IPS-11a (cell line): ENCODE data around the gene CD6.
A peak's percentile ranks its signal among the peaks of the same experiment; 100 is the strongest.

Experiments used
- H3K4me3 ChIP-seq: one replicate; pipeline ENCODE4 v1.5.1; 2013; ENCODE audit warnings: low read depth, low read length, control low read depth

Gene CD6

DNA sequence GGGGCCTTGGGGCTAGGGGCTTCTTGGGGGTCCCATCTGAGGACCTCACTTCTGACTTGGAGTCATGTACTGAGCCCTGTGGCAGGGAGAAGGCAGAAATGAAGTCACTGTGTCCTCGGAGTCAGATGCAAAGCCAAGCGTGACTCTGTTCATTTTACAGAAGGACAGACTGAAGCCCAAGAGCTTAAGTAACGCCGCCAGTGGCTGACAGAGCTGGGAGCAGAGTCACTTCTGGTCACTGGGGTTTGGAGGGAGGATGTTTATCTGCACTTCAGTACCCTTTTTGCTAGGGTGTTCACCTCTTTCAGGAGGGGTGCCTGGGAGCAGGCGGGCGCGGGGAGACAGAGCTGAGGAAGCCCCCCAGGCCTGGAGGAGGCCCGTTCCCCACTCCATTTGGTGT, 10.7 kb downstream of the CD6 start:
- no peak overlapping the region for H3K4me3 ChIP-seq

DNA sequence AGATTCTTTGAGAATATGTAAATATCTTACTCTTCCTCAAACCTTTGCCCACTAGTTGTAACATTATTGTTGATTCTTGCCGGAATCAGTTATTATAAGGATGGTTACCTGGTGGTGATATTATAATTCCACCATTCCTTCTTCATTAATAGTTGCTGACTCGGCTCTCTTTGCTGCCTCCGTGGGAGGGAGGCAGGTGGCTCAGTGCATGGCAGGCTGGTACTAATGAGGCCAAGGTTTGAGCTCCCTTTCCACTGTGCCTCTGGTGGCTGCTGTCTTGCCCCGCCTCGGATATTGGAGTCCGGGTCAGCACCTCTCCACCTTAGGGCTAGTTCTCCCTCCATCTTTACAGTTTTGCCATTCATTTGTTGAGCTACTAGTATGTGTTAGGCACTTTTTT, 12.7 kb downstream of the CD6 start:
- H3K4me3 ChIP-seq = no peak overlapping the region

DNA sequence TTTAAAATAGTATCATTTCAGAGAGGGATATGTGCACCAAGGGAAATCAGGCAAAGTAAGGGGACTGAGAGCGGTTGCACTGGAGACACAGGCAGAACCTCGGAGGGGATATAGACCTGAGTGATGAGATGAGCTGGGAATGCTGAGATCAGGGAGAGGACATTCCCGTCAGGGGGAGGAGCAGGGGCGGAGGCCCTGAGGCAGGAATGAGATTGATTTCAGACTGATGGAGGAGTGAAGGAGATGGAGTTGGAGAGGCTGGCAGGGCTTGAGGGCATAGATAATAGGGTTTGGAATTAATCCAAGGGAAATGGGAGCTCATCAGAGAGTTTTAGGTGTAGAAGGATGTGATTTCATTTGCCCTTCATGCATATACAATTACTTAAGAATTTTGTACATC, 13.2 kb downstream of the CD6 start:
- no peak overlapping the region for H3K4me3 ChIP-seq

DNA sequence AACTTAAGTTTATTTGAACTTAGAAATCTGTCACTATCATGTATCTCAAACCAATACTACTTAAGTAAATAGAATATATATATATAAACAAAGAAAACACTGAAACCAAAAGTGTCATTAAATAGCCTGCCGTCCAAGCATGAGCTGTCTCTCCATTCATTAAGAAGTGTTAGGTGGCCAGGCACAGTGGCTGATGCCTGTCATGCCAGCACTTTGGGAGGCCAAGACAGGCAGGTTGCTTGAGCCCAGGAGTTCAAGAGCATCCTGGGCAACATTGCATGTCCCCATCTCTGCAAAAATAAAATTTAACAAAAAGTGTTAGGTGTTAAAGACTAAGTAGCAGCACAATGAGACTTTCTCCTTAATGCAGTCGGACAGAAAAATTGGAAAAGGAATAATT, 14.0 kb downstream of the CD6 start:
- H3K4me3 ChIP-seq = no peak overlapping the region

DNA sequence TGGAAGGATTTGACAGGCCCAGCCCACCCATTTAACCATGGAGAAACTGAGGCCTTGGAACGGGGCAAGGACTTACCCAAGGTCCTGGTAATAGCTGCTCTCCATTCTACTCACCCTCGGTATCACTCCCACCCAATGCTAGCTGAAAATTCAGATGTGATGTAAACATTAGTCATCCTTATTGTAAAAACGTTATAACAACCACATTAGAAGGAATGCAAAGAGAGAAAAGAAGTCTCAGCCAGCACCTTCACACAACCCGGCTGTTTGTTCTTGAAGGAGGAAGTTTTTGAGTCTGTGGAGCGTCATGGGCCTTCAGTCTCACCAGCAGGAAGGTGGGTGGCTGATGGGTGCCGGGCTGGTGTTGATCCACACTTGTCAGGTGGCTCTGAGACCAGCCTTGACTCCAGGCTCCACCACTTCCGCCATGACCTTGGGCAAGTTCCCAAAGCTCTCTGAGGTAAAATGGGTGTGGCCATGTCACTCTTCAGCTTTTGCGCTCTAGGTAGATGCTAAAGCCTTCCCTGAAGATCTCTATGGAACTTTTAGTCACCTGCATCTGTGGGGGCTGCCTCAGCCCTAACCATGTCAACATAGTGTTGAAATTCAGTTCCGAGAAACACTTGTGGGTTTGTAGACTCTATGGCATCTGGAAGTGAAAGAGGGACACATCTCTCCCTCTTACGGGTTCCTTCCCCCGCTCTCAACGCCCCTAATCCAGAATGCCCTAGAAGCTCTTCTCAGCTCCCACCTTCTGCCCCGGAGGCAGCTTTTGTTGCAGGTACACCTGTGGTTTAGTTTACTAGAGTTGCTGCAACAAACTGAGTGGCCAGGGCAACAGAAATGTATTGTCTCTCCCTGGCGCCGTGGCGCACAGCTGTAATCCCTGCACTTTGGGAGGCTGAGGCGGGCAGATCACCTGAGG, 14.8 kb downstream of the CD6 start:
- no peak overlapping the region for H3K4me3 ChIP-seq

DNA sequence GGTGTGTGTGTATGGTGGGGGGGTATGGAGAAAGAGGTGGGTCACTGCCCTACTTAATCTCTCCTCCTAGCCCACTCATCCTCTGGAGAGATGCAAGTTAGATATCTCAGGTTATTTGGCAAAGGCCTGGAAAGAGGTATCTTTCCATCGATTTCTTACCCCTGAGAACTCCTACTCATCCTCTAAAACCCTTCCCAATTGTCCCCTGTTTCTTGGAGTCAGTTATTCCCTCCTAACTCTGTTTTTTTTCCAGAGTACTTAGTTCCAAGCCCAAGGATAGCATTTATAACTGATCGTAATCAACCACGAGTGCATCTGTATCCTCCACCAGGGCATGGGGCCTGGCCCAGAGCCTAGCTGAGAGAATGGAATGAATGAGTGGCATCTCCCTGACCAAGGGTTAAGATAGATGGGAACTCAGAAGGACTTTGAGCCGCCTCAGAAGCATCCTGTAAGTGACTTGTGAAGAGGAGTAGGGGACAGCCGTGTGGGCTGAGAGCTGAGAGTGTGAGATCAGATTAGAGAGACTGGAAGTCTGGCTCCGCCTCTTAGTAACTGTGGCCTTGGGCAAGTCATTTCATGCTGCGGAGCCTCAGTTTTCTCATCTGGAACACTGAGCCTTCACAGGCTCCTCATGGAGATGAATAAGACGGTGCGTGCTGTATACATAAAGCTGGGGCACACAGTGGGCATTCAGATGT, 16.2 kb downstream of the CD6 start:
- no peak overlapping the region for H3K4me3 ChIP-seq

DNA sequence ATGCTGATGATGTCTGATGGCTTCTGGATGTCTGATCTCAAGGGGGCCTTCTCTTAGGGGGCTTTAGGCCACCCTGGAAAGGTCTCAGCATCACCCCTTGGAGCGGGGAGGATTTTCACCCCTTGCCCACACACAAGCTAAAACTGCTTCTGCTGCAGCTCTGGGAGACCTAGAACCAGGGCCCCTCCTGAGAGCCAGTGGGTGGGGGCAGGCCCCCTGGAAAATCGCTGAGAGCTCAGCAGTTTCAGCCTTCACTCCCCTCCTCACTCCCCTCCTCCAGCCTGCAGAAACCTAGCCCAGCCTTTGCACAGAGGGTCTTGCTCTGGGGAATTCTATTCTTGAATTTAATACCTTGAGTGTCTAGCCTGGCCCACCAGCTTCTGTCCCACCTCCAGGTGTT, 17.2 kb downstream of the CD6 start:
- H3K4me3 ChIP-seq = no peak overlapping the region

DNA sequence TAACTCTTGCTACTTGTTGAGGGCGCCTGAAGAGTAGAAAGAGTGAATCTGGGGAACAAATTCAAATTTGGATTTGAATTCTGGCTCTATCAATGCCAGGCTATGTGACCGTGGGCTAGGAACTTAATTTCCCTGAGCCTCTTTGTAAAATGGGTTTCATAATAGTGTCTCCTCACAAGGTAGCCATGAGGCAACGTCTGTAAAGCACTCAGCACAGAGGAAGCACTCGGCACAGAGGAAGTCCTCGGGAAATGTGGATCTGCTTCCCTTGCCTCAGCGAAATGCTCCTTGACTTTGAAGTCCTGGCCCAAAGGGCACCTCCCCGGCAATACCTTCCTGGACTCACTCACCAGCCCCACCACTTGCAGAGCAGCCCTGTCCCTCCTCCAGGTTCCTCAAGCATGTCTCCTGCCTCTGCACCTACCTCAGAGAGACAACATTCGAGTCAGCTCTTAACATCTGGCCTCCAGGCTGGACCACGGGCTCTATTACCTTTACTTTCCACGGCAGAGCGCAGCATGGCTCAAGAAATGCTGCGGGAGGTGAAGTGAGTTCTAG, 17.7 kb downstream of the CD6 start:
- no peak overlapping the region for H3K4me3 ChIP-seq

DNA sequence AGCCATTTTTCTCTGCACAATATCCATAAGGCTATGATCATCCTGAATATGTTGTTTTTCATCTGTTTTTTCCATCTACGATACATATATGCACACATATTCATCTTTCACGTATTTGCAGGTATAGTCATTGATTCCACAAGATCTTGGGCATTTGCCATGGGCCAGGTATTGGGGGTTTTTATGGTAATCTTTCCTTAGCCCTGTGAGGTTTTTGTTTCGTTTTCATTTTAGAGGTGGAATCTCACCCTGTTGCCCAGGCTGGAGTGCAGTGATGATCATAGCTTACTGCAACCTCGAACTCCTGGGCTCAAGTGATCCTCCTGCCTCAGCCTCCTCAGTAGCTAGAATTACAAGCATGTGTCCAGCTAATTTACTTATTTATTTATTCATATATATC, 20.0 kb downstream of the CD6 start:
- H3K4me3 ChIP-seq = no peak overlapping the region

- no peak overlapping the region for H3K4me3 ChIP-seq
These were observed 21.4 kb downstream of the CD6 start for GRCh38 chr11:60992842-60993409.

GRCh38 chr11:60993615-60994014, 22.1 kb downstream of the CD6 start:
- no peak overlapping the region for H3K4me3 ChIP-seq

DNA sequence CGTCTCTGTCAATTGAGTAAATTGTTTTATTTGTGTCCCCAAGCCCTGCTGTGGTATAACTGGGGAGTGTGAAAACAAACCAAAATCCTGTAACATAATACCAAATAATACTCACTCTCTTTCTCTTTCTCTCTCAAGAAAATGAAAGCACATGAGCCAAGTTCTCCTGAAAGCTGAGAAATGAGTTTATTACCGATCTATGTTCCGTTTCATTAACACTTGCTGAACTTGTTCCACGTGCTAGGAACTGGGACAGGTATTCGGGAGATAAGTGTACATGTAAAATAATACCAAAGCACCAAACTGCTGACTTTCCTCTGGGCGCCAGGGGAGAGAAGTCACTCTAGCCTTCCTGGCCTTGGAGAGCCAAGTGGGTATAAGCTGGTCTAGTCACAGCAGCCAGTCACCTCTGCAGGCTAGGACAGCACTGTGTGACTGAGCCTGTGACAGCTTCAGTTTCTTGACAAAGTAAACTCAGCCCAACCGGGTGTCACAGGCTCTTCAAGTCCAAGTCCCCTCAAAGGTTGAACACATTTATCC, 23.1 kb downstream of the CD6 start:
- H3K4me3 ChIP-seq = no peak overlapping the region

GRCh38 chr11:60995798-60996197, 24.3 kb downstream of the CD6 start:
- H3K4me3 ChIP-seq = no peak overlapping the region

DNA sequence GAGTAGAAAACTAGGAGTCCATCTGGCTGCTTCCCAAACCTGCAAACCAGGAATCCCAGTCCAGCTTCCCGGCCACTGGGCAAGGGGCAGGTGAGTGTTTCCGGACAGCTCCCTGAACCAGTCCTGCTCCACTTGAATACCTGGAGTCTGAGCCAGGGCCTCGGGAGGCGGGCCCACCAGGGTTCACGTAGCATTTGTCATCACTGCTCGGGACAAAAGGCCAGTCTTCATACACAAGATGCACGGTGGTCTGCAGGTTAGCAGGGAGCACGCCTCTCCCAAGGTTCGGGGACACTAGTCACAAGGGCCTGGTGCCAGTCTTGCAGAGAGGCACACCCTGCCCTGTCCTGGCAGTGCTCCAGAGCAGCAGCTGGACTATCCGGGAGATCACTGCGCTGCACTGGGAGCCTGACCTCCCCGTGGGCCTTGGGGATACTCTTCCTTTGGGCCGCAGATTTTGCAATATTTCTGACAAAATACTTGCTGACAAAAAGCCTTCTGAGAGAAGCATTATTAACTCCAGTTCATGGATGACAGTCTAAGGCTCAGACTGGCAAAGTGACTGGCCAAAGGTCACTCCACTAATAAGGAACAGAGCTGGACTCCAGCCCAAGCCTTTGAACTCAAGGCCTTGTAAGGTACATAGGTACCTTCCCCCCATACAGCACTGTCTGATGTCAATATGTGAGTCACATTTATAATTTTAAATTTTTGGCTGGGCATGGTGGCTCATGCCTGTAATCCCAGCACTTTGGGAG, 25.1 kb downstream of the CD6 start:
- no peak overlapping the region for H3K4me3 ChIP-seq

DNA sequence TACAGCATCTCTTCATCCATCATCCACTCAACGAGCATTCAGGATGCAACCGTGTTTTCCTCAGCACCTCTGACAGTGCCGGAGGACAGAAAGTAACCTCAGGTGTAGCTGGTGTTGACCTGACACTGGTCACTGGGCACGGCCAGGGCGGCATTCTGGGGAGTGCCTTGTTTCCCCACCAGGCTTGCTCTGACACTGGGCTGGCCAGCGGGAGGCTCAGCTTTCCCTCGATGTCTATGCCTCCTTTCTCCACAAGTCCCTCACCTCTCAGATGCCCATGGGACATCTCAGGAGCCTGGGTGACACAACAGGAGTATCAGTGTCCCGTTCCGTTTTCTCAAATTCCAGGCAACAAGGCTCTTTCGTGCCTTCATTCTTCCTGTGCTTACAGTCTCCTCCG, 28.9 kb downstream of the CD6 start:
- H3K4me3 ChIP-seq = no peak overlapping the region

GRCh38 chr11:61001931-61002330, 30.5 kb downstream of the CD6 start:
- no peak overlapping the region for H3K4me3 ChIP-seq

DNA sequence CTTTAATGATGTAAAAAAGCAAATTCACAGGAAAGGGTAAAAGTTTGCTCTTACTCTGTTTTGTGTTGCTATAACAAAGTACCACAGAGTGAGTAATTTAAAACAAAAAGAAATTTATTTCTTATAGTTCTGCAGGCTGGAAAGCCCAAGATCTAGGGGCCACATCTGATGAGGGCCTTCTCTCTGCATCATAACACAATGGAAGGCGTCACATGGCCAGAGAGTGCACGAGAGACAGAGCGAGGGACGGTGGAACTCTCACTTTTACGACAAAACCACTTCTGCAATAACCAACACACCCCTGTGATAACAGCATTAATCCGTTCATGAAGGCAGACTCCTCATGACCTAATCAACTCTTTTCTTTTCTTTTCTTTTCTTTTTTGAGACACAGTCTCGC, 31.1 kb downstream of the CD6 start:
- no peak overlapping the region for H3K4me3 ChIP-seq

DNA sequence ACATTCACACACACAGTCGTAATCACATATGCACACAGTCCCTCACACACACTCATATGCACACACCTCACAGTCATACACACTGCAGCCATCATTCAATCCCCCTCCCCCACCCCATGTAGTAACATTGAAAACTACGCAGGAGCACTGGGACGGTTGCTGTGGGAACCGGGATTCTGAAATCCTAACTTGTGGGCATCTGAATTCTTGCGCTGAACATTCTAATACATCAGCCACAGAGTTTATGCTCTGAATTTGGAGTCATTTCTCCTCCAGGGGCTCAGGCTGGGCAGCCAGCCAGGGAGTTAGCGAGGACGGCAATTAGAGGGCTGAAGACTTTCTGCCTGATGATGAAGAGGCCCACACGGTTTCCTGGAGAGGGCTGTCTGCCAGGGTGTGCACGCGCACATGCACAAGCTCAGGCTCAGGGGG, 32.7 kb downstream of the CD6 start:
- H3K4me3 ChIP-seq = no peak overlapping the region

- H3K4me3 ChIP-seq = no peak overlapping the region
These were observed 33.3 kb downstream of the CD6 start for GRCh38 chr11:61004761-61005181.

GRCh38 chr11:61007383-61007955, 36.0 kb downstream of the CD6 start:
- H3K4me3 ChIP-seq = peak overlapping the region; percentile 10
